ENCODE results near the gene EIF5B.
"Not testable (repeated sequence)": the region's sequence is repeated elsewhere in the genome, so short reads cannot be mapped to it uniquely, and the experiment has no call there.

The EIF5B gene

DNA sequence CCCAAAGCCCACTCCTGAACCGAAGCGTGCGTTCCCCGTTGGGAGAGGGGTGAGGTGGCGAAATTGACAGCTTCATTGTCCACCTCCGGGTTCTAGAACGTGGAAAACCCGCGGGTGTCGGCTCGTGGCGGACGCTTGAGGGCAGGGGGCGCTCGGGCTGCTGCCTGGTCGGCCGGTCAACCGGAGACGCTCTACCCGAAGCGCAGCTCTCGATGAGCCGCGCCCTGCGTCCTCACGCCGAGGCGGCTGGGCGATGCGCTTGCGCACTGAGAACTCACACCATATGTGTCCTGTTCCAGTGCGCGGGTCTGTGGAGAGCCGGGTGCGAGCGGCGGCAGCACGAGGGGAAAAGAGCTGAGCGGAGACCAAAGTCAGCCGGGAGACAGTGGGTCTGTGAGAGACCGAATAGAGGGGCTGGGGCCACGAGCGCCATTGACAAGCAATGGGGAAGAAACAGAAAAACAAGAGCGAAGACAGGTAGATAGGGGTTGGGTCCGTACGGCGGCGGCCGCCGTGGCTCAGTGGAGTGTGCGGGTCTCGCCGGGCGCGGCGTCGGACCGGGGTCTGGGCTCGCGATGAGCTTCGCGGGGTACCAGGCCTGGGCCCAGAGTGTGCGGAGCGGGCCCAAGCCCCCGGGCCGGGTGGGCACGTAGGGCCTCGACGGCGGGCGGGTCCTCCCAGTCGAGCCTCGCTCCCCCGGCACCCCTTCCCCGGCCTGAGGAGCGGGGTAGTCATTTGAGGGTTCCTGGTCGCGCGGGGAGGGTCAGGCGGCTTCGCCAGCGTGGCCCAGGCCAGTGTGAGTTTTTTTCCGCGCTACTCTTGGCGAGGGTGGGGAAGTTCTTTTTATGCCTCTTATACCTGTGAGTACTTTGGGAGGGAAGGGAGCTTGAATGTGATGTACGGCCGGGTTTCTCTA lies at the start of gene EIF5B:
EIF5B (plus strand) TSS at position 277 of the 916 bp plus-strand sequence; CDS start at position 443, 166 bp downstream.
- DNase-seq = peak; percentile 98

DNA sequence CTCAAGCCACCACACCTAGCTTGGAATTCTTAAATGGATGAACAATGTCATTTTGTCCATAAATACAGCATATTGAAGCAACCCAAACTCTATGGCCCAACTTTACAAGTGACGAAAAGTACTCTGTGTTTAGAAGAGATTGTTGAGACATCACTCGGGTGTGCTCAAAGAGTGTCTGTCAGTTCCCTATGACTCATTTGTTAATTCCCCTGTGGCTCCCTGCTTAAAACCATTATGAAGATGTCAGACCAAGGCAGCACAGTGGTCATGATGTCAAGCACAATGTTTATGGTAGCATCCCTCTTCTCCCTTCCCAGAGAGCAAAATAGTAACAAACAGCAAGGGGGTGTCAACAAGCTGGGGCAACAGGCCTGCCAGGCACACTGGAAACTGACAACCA lies 39.2 kb upstream of the EIF5B start:
- no peak for DNase-seq

GRCh38 chr2:99299580-99299979 lies 37.6 kb upstream of the EIF5B start:
- DNase-seq = no peak

- DNase-seq = not testable (repeated sequence)
These were observed 36.1 kb upstream of the EIF5B start, which contains the start of gene LYG1 for GRCh38 chr2:99301097-99301496. TSS of gene LYG1 (minus strand) at chr2:99301197. CDS start at chr2:99295670, 5,527 bp downstream.

DNA sequence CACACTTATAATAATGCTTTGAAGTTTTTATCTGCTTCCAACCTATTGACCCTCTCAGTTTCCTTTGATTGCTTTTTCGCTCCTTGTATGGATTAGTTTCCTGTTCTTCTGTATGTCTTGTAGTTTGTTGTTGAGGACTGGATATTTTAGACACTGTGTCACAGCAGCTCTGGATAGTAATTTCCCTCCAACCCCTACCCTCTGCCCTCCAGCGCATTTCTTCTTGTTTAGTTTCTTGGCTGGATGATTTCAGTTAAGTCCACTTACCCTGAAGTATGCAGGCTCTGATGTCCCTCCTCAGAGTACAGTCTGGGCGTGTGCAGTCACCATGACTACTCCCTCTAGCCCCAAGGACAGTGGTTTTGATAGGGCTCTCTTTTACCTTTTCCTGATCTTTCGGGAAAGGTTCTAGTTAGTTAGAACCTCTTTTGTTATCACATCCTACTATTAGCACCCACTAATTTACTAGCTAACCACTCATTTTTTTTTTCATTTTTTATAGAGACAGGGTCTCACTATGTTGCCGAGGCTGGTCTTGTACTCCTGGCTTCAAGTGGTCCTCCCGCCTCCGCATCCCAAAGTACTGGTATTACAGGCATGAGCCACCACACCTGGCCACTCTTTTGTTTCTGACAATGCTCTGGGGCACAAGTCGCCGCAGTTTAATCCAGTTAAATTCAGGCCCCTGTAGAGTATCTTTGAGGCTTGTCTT lies 19.9 kb upstream of the EIF5B start:
- no peak for DNase-seq

DNA sequence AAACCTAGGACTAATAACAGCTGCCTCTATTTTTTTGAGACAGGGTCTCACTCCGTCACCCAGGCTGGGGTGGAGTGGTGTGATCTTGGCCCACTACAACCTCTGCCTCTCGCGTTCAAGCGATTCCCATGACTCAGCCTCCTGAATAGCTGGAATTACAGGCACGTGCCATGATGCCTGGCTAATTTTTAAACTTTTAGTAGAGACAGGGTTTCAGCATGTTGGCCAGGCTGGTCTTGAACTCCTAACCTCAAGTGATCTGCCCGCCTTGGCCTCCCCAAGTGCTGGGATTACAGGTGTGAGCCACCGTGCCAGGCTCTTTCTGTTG lies 19.4 kb upstream of the EIF5B start:
- not testable (repeated sequence) for DNase-seq

- no peak for DNase-seq
These were observed 11.8 kb upstream of the EIF5B start for GRCh38 chr2:99325384-99325783.

GRCh38 chr2:99335911-99336803 lies 1.0 kb upstream of the EIF5B start, which contains the start of gene TXNDC9:
TSS of gene TXNDC9 (minus strand) at chr2:99336333. CDS start at chr2:99333210, 3,123 bp downstream.
- peak; percentile 100 for DNase-seq

GRCh38 chr2:99336804-99337112 lies 431 bp upstream of the EIF5B start:
- no peak for DNase-seq

DNA sequence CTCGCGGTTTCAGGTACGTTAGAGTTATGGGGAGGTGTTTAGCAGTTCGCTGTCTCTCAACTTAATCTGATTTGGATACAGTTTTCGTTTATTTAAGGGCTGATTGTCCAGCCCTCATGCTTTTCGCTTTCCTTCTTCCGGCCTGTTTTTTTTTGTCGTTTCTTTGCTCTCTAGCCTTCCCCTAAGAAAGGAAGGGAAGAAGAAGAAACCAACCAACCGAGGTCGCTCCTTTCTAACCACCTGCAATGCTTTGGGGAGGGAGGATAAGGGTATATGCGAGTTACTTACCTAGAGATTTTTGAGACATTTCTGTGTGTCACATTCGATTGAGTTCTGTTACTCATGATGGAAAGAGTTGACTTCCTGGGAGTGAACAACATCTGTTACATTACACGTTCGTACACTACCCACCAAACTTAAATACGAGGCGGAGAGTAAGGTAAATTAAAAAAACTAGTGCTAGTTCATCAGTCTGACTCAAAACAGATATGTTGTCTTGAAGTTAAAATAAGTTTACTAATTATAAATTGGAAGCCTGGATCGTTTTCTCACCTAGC lies 918 bp downstream of the EIF5B start:
- peak; percentile 52 for DNase-seq

DNA sequence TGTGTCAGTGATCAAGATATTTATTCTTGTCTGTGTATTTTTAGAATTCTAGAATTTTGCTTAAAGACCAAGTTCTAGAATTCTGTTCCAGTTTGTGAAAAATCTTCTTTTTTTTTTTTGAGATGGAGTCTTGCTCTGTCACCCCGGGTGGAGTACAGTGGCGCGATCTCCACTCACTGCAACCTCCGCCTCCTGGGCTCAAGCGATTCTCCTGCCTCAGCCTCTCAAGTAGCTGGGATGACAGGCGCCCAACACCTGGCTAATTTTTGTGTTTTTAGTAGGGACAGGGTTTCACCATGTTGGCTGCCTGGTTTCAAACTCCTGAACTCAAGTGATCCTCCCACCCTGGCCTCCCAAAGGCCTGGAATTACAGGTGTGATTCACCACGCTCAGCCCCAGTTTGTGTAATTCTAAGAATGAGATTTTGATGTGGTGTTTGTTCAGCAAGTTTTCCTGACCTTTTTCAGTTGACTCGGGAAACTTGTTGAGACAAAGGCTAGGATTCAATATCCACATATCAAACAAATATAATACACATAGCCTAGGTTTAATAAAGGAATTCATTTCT lies 3.6 kb downstream of the EIF5B start:
- DNase-seq = no peak

DNA sequence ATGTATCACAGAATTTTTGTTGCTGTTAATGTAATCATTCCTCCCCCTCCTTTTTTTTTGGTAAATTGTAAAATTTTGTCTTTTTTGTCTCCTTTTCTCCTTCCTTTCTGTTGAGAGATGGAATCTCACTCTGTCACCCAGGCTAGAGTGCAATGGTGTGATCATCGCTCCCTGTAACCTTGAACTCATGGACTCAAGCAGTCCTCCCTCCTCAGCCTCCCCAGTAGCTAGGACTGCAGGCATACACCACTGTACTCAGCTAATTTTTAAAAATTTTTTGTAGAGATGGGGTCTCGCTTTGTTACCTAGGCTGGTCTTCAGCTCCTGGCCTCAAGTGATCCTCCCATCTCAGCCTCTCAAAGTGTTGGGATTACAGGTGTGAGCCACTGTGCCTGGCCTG lies 5.3 kb downstream of the EIF5B start:
- DNase-seq = no peak

- DNase-seq = not testable (repeated sequence)
These were observed 8.3 kb downstream of the EIF5B start for GRCh38 chr2:99345446-99345845.

- no peak for DNase-seq
These were observed 9.0 kb downstream of the EIF5B start for GRCh38 chr2:99346218-99346617.

- no peak for DNase-seq
These were observed 11.0 kb downstream of the EIF5B start for GRCh38 chr2:99348173-99348572.

- no peak for DNase-seq
These were observed 13.0 kb downstream of the EIF5B start for GRCh38 chr2:99350194-99350593.

DNA sequence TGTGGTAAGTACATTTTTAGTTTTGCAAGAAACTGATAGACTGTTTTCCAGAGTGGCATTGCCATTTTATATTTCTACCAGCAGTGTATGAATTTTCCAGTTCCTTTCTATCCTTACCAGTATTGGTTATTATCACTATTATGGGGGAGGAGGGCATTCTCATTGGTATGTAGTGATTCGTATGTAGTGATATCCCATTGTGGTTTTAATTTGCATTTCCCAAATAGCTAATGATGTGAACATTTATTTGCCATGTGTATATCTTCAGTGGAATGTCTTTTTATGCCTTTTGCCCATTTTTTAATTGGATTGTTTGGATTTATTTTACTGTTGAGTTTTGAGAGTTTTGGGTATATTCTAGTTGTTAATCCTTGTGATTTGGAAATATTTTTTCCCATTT lies 16.9 kb downstream of the EIF5B start:
- no peak for DNase-seq

DNA sequence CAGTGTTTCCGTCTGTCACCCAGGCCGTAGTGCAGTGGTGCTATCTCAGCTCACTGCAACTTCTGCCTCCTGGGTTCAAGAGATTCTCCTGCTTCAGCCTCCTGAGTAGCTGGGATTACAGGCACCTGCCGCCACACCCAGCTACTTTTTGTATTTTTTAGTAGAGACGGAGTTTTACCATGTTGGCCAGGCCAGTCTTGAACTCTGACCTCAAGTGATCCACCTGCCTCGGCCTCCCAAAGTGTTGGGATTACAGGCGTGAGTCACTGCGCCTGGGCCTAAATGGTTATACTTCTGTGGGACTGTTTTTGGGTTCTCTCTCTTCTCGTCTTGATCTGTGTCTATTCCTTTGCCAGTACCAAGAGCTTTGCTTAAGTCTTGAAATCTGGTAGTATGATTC lies 17.6 kb downstream of the EIF5B start:
- not testable (repeated sequence) for DNase-seq

GRCh38 chr2:99356853-99357252 lies 19.7 kb downstream of the EIF5B start:
- no peak for DNase-seq

DNA sequence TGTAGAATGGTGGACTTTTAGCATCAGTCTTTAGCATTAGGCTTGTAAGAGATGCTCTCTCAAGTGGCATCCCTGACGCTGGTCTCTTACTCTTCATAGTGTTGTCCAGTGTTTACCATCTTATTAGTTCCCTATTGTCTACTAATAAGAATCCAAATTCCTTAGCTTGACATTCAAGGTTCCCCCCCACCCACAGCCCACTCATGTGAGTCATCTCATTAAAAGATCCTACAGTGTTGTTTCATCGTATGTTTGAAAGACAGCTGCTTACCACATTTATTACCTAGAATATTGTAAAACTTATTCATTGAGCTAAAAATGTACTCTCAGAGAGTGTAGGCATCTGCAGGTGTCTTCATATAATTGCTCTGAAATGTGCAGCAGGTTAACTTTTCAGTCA lies 28.5 kb downstream of the EIF5B start:
- DNase-seq = no peak

DNA sequence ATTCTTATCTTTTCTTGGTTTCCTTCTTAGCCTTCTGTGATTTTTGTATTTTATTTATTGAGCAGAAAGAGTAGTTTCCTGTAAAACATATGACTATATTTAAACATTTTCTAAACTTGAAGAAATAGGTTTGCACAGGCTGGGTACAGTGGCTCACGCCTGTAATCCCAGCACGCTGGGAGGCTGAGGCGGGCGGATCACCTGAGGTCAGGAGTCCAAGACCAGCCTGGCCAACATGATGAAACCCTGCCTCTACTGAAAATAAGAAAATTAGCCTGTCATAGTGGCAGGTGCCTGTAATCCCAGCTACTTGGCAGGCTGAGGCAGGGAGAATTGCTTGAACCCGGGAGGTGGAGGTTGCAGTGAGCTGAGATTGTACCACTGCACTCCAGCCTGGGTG lies 31.7 kb downstream of the EIF5B start:
- not testable (repeated sequence) for DNase-seq

DNA sequence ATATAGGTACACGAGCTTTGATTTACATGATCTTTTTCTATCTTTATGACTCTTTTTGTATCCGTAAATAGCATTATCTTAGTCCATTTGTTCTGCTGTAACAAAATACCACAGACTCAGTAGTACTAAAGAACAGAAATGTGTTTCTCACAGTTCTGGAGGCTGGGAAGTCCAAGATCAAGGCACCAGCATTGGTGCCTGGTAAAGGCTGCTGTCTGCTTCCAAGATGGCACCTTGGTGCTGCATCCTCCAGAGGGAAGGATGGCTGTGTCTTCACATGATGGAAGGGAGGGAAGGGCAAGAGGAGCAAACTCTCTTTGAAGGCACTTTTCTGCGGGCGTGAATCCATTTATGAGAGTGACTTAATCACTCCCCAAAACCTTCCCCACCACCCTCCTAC lies 36.0 kb downstream of the EIF5B start:
- DNase-seq = no peak

All from hematopoietic multipotent progenitor cell treated with erythropoietin and hydrocortisone succinate and interleukin-3 and kit ligand, for 6 days (in vitro differentiated cells).